IMR-90 (cell line): ENCODE results near the gene ZNF407. TPM values are rescaled to one million over a fixed set of nuclear protein-coding genes. Genes with fewer than 3 reads are reported as not detected.

Experiments used
- ATAC-seq: fragments of 200-7000 bp; cut with Tn5 transposase; 2 replicates; pipeline ENCODE4 v1.9.1; 2020; ENCODE audit warnings: low read depth, mild to moderate bottlenecking, moderate library complexity
- BruUV-seq: library from RNA; stranded (reverse); fragments of 400-500 nt; replicated peaks from 2 replicates; lab custom pipeline; 2021; lab: Mats Ljungman, UMichigan
- CTCF ChIA-PET: fragments of 300-600 bp; formaldehyde crosslinking; extraction: SDS; loops from one replicate; lab custom pipeline; 2021; ENCODE audit warnings: antibody characterized with exemption; lab: Yijun Ruan, JAX
- POLR2A ChIA-PET: fragments of 300-600 bp; sonication (Branson Sonifier 250); formaldehyde crosslinking; loops from one replicate; lab custom pipeline; 2022; ENCODE audit warnings: antibody characterized with exemption; ENCODE audit not compliant: unreplicated experiment; lab: Charles Lee
- DNase-seq: peaks from one replicate; pipeline ENCODE4 v3.0.0; 2013
- H2AFZ ChIP-seq: replicated peaks from 2 replicates; pipeline ENCODE3; 2013; ENCODE audit warnings: low read length, mild to moderate bottlenecking; ENCODE audit not compliant: poor library complexity
- H2AK5ac ChIP-seq: 2 replicates; pipeline ENCODE4 v1.6.1; 2013; ENCODE audit warnings: low read depth, low read length, inconsistent platforms
- H2AK9ac ChIP-seq: replicated peaks from 2 replicates; pipeline ENCODE3; 2013; ENCODE audit warnings: mild to moderate bottlenecking, low read depth, low read length, moderate library complexity; ENCODE audit not compliant: poor library complexity
- H2BK120ac ChIP-seq: 2 replicates; pipeline ENCODE4 v1.6.1; 2013; ENCODE audit warnings: low read depth, low read length, inconsistent platforms
- H2BK15ac ChIP-seq: 3 replicates; pipeline ENCODE4 v1.6.1; 2013; ENCODE audit warnings: low read depth, low read length, inconsistent platforms
- H2BK20ac ChIP-seq: 2 replicates; pipeline ENCODE4 v1.6.1; 2013; ENCODE audit warnings: low read depth, mild to moderate bottlenecking, inconsistent platforms, low read length, moderate library complexity
- H2BK5ac ChIP-seq: 2 replicates; pipeline ENCODE4 v1.6.1; 2013; ENCODE audit warnings: mild to moderate bottlenecking, low read depth, low read length, inconsistent platforms; ENCODE audit not compliant: poor library complexity, severe bottlenecking
- H3K14ac ChIP-seq: replicated peaks from 2 replicates; pipeline ENCODE4 v1.6.1; 2013; ENCODE audit warnings: low read depth, low read length, inconsistent platforms
- H3K18ac ChIP-seq: 2 replicates; pipeline ENCODE4 v1.6.1; 2013; ENCODE audit warnings: low read depth, low read length, control low read depth
- H3K23ac ChIP-seq: 2 replicates; pipeline ENCODE4 v1.6.1; 2013; ENCODE audit warnings: low read depth, low read length, inconsistent platforms
- H3K27ac ChIP-seq: 2 replicates; pipeline ENCODE4 v1.5.1; 2013; ENCODE audit warnings: mild to moderate bottlenecking, control low read depth, low read length; ENCODE audit not compliant: insufficient read depth
- H3K27me3 ChIP-seq: 2 replicates; pipeline ENCODE4 v1.6.1; 2013; ENCODE audit warnings: low read length; ENCODE audit not compliant: control insufficient read depth, insufficient read depth
- H3K36me3 ChIP-seq: 2 replicates; pipeline ENCODE4 v1.6.1; 2013; ENCODE audit warnings: low read length, mixed read lengths; ENCODE audit not compliant: control insufficient read depth, insufficient read depth
- H3K4ac ChIP-seq: 2 replicates; pipeline ENCODE4 v1.6.1; 2013; ENCODE audit warnings: low read depth, low read length, inconsistent platforms
- H3K4me1 ChIP-seq: 2 replicates; pipeline ENCODE4 v1.6.1; 2013; ENCODE audit warnings: low read length, mixed read lengths; ENCODE audit not compliant: control insufficient read depth, insufficient read depth
- H3K4me2 ChIP-seq: 2 replicates; pipeline ENCODE4 v1.6.1; 2013; ENCODE audit warnings: low read depth, mild to moderate bottlenecking, control low read depth, low read length, moderate library complexity
- H3K4me3 ChIP-seq: 2 replicates; pipeline ENCODE4 v1.5.1; 2013; ENCODE audit warnings: low read depth, mild to moderate bottlenecking, control low read depth, low read length, moderate library complexity; ENCODE audit not compliant: insufficient read depth
- H3K56ac ChIP-seq: 2 replicates; pipeline ENCODE4 v1.6.1; 2013; ENCODE audit warnings: low read length, inconsistent platforms; ENCODE audit not compliant: insufficient read depth; ENCODE audit errors: extremely low read depth
- H3K79me1 ChIP-seq, 2 experiments: 2 replicates each; pipeline ENCODE4 v1.6.1; 2013; ENCODE audit warnings: low read length in 2 of 2, inconsistent platforms in 1 of 2, low read depth in 1 of 2
- H3K9ac ChIP-seq: 2 replicates; pipeline ENCODE4 v1.6.1; 2013; ENCODE audit warnings: low read depth, low read length, control low read depth
- H3K9me1 ChIP-seq: 2 replicates; pipeline ENCODE4 v1.6.1; 2013; ENCODE audit warnings: low read length, inconsistent platforms; ENCODE audit not compliant: insufficient read depth
- H3K9me3 ChIP-seq: 2 replicates; pipeline ENCODE4 v1.6.1; 2013; ENCODE audit warnings: low read length; ENCODE audit not compliant: control insufficient read depth, insufficient read depth
- H4K20me1 ChIP-seq: 2 replicates; pipeline ENCODE4 v1.6.1; 2013; ENCODE audit warnings: low read length, inconsistent platforms; ENCODE audit not compliant: insufficient read depth
- H4K5ac ChIP-seq: 2 replicates; pipeline ENCODE4 v1.6.1; 2013; ENCODE audit warnings: mild to moderate bottlenecking, low read depth, low read length, control low read depth
- H4K8ac ChIP-seq, 2 experiments: 2 replicates each; pipeline ENCODE4 v1.6.1; 2013; ENCODE audit warnings: low read depth in 2 of 2, low read length in 2 of 2, control low read depth in 1 of 2, inconsistent platforms in 1 of 2
- H4K91ac ChIP-seq: 2 replicates; pipeline ENCODE4 v1.6.1; 2013; ENCODE audit warnings: low read depth, low read length, inconsistent platforms; ENCODE audit not compliant: insufficient read depth
- BHLHE40 ChIP-seq: fragments of 150-350 bp; IDR thresholded peaks from 2 replicates; pipeline ENCODE4 v1.6.1; 2016; ENCODE audit warnings: mild to moderate bottlenecking, low read depth, low read length
- CEBPB ChIP-seq: IDR thresholded peaks from 2 replicates; pipeline ENCODE4 v1.6.1; 2012; ENCODE audit warnings: low read depth, low read length, improper control_type of control experiment
- CHD1 ChIP-seq: IDR thresholded peaks from 2 replicates; pipeline ENCODE4 v1.6.1; 2012; ENCODE audit warnings: low read depth, low read length, improper control_type of control experiment
- CTCF ChIP-seq: conservative IDR thresholded peaks from 2 replicates; pipeline ENCODE4 v1.5.1; 2012; ENCODE audit warnings: mild to moderate bottlenecking, low read depth, low read length, improper control_type of control experiment
- FOS ChIP-seq: fragments of 150-350 bp; IDR thresholded peaks from 2 replicates; pipeline ENCODE4 v1.6.1; 2016; ENCODE audit warnings: low read depth, low read length
- MAFK ChIP-seq: IDR thresholded peaks from 2 replicates; pipeline ENCODE4 v1.6.1; 2012; ENCODE audit warnings: low read depth, low read length, improper control_type of control experiment
- MXI1 ChIP-seq: IDR thresholded peaks from 2 replicates; pipeline ENCODE4 v1.6.1; 2012; ENCODE audit warnings: low read depth, mild to moderate bottlenecking, low read length, moderate library complexity, borderline replicate concordance
- NFE2L2 ChIP-seq: fragments of 150-350 bp; IDR thresholded peaks from 2 replicates; pipeline ENCODE4 v1.6.1; 2016; ENCODE audit warnings: low read depth, mild to moderate bottlenecking, low read length
- RAD21 ChIP-seq: IDR thresholded peaks from 2 replicates; pipeline ENCODE4 v1.6.1; 2012; ENCODE audit warnings: low read length, improper control_type of control experiment
- RCOR1 ChIP-seq: IDR thresholded peaks from 2 replicates; pipeline ENCODE4 v1.6.1; 2012; ENCODE audit warnings: mild to moderate bottlenecking, low read length, improper control_type of control experiment; ENCODE audit not compliant: insufficient replicate concordance
- RFX5 ChIP-seq: IDR thresholded peaks from 2 replicates; pipeline ENCODE4 v1.8.0; 2012; ENCODE audit warnings: low read depth, mild to moderate bottlenecking, low read length, moderate library complexity
- WGBS, 2 experiments: methylation state at CpG; one replicate each; pipeline versions ENCODE4 v1.1.5 to v1.1.7; 2013; ENCODE audit warnings: missing lambda C conversion rate in 2 of 2; ENCODE audit not compliant: insufficient read length in 1 of 2; ENCODE audit errors: extremely low coverage in 2 of 2; 5-methylcytosine and 5-hydroxymethylcytosine counted together
- dilution Hi-C: fragments of 300-500 bp; cut with HindIII; formaldehyde crosslinking; loops from one replicate; pipeline ENCODE4 v1.14.3; 2018; ENCODE audit warnings: low sequenced_read_pairs; ENCODE audit not compliant: unreplicated experiment
- in situ Hi-C: fragments of 300-500 bp; cut with MboI; formaldehyde crosslinking; loops from 3 replicates; pipeline ENCODE4 v1.14.3; 2019; ENCODE audit warnings: low sequenced_read_pairs, inconsistent platforms, mixed read lengths
- intact Hi-C: fragments of 100-400 bp; cut with micrococcal nuclease; formaldehyde crosslinking; loops from 2 replicates; pipeline ENCODE4 v1.10.0; 2022
- polyA plus RNA-seq, 3 experiments: library from polyadenylated mRNA; depleted of rRNA; stranded (reverse); fragments of >200 nt; gene quantifications; 2 replicates each; pipeline ENCODE4 v1.2.3, GENCODE V29; 2012; ENCODE audit warnings: low replicate concordance in 1 of 3
- total RNA-seq: library from RNA; depleted of rRNA; stranded (reverse); fragments of >200 nt; gene quantifications from 2 replicates; pipeline ENCODE4 v1.2.3, GENCODE V29; 2012
- TF ChIP-seq, protein P1 (sequence below): fragments of 150-350 bp; IDR thresholded peaks from 2 replicates; pipeline ENCODE4 v1.6.1; 2016; ENCODE audit warnings: low read depth, mild to moderate bottlenecking, low read length, moderate library complexity, borderline replicate concordance

The ZNF407 gene
- total and polyA plus RNA-seq, 2 of the 4 experiments (the other 2 are of a cell fraction), result 3.1 to 20.1 TPM

DNA sequence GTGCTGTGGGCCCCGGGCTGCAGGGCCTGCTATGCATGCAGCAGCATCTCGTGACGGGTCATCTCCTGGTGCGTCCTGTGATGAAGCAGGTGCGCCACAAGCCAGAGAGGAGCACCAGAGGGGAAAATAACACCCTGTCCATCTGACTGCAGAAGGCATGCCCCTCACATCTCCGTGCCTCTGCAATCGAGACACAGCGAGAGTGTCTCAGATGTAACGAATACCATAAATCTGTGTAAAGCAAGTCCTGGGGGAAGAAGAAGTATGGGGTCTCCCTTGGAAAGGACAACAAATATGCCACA, 473.8 kb downstream of the ZNF407 start:
- Histone ChIP-seq H3K9me1 (peaks cover 16% of the 10 kb centered on the region), H2BK15ac (peak overlapping the region; percentile 21; the same call in 1 of the 3 replicates), H2BK120ac (peak overlapping the region; percentile 70; the same call in 1 of the 2 replicates), H4K8ac (no peak overlapping the region; a peak in 2 of 4 replicates), H2AK9ac (peak overlapping the region; percentile 39), H2AK5ac (peak overlapping the region; percentile 41), H2BK5ac (no peak overlapping the region), H3K18ac (no peak overlapping the region), H4K91ac (0 out of 2 replicates have a peak overlapping the region, but pooled peaks have one; percentile 4), H3K23ac (peak overlapping the region; percentile 20; the same call in 1 of the 2 replicates), H3K36me3 (no peaks in the 10 kb centered on the region), H3K9ac (no peak overlapping the region), H2AFZ (peak overlapping the region; percentile 84), H4K20me1 (no peaks in the 10 kb centered on the region), H3K9me3 (no peaks in the 10 kb centered on the region; the same call in 1 of the 2 replicates), H3K4me1 (peaks cover 8% of the 10 kb centered on the region), H3K27me3 (no peaks in the 10 kb centered on the region), H3K14ac (no peak overlapping the region), H4K5ac (no peak overlapping the region), H3K4ac (peak overlapping the region; percentile 70), H3K4me3 (no peak overlapping the region), H3K27ac (no peak overlapping the region; the same call in 1 of the 2 replicates), H3K56ac (no peak overlapping the region), H3K79me1 (no peaks in the 10 kb centered on the region), H3K4me2 (no peak overlapping the region), H2BK20ac (peak overlapping the region; percentile 74)
- ChIA-PET CTCF (no interaction called here), POLR2A (no interaction called here)
- intact Hi-C loops (no loop called here), dilution Hi-C loops (no loop called here), in situ Hi-C loops (no loop called here)
- TF ChIP-seq BHLHE40 (no peak), RCOR1 (no peak), RFX5 (no peak), RAD21 (no peak), MAFK (no peak), MXI1 (no peak), CHD1 (no peak), CTCF (no peak), FOS (no peak), NFE2L2 (no peak), CEBPB (no peak)
- TF ChIP-seq, protein P1, sequence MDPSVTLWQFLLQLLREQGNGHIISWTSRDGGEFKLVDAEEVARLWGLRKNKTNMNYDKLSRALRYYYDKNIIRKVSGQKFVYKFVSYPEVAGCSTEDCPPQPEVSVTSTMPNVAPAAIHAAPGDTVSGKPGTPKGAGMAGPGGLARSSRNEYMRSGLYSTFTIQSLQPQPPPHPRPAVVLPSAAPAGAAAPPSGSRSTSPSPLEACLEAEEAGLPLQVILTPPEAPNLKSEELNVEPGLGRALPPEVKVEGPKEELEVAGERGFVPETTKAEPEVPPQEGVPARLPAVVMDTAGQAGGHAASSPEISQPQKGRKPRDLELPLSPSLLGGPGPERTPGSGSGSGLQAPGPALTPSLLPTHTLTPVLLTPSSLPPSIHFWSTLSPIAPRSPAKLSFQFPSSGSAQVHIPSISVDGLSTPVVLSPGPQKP, result no peak
- DNase-seq (no peak), ATAC-seq (no peak)
- 95% methylated on average over 8 of the region's 9 CpGs; no CpG with 5 or more reads in 1 of the 2 experiments for WGBS, 2 experiments
- BruUV-seq, result no TSS peak
